SU-DHL-6 (cell line): ENCODE results near the gene SLC25A45.

ENCODE experiments used
- EZH2phosphoT487 ChIP-seq: fragments of 200-600 bp; sonication (generic), shearing (Covaris generic); conservative IDR thresholded peaks from 2 replicates; pipeline ENCODE4 v1.6.1; 2018; ENCODE audit warnings: mild to moderate bottlenecking, antibody characterized with exemption, low read length, moderate library complexity, mixed read lengths
- TF ChIP-seq, protein P1 (sequence below): fragments of 200-600 bp; sonication (generic); IDR thresholded peaks from one replicate; pipeline ENCODE4 v1.5.1; 2017; ENCODE audit warnings: antibody characterized with exemption, mild to moderate bottlenecking, low read length, moderate library complexity; ENCODE audit not compliant: insufficient read depth, poor library complexity, severe bottlenecking

DNA sequence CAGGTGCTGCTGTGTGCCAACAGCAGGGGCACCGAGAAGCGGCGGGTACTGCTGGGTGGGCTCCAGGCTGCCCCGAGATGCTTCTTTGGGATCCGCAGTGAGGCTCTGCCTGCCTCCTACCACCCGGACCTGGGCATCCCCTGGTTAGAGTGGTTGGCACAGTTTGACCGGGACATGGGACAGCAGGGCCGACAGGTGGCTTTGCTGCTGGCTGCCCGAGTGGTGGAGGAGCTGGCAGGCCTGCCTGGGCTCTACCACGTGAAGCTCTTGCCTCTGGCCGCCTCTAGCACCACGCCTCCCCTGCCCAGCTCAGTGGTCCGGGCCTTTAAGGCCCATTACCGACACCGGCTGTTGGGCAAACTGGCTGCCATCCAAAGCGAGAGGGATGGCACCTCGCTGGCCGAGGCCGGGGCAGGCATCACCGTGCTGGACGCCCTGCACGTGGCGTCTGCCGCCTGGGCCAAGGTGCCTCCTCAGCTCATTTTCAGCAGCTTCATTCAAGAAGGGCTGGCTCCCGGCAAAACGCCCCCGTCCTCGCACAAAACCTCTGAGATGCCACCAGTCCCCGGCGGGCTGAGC, 26.0 kb downstream of the SLC25A45 start:
- TF ChIP-seq EZH2phosphoT487: no peak
- TF ChIP-seq, protein P1, sequence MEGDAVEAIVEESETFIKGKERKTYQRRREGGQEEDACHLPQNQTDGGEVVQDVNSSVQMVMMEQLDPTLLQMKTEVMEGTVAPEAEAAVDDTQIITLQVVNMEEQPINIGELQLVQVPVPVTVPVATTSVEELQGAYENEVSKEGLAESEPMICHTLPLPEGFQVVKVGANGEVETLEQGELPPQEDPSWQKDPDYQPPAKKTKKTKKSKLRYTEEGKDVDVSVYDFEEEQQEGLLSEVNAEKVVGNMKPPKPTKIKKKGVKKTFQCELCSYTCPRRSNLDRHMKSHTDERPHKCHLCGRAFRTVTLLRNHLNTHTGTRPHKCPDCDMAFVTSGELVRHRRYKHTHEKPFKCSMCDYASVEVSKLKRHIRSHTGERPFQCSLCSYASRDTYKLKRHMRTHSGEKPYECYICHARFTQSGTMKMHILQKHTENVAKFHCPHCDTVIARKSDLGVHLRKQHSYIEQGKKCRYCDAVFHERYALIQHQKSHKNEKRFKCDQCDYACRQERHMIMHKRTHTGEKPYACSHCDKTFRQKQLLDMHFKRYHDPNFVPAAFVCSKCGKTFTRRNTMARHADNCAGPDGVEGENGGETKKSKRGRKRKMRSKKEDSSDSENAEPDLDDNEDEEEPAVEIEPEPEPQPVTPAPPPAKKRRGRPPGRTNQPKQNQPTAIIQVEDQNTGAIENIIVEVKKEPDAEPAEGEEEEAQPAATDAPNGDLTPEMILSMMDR: no peak
